ENCODE results near the gene PDE4D.
A peak's percentile ranks its signal among the peaks of the same experiment; 100 is the strongest.

Gene PDE4D

GRCh38 chr5:59893429-59894227 lies at the start of gene PDE4D:
Gene PDE4D, minus strand, starts transcription at chr5:59893726.
- H3K9ac ChIP-seq (ENCODE audit: low read depth, low read length), result no peak within 1 kb of the TSS
- no peaks in the 10 kb centered on the region for H3K36me3 ChIP-seq (ENCODE audit: insufficient read depth, low read depth, low read length)
- no peak within 1 kb of the TSS for H3K27ac ChIP-seq (ENCODE audit: low read length)
- no peaks in the 10 kb centered on the region for H3K4me1 ChIP-seq (ENCODE audit: insufficient read depth, low read length)
- no peaks in the 10 kb centered on the region for H3K9me3 ChIP-seq (ENCODE audit: insufficient read depth, low read depth, low read length)
- peaks cover 65% of the 10 kb centered on the region for H3K27me3 ChIP-seq (ENCODE audit: insufficient read depth, low read length)
- peak within 1 kb of the TSS; percentile 65 for H3K4me3 ChIP-seq (ENCODE audit: low read length)

- no peaks in the 10 kb centered on the region for H3K36me3 ChIP-seq (ENCODE audit: insufficient read depth, low read depth, low read length)
- no peak overlapping the region for H3K4me3 ChIP-seq (ENCODE audit: low read length)
- no peaks in the 10 kb centered on the region for H3K4me1 ChIP-seq (ENCODE audit: insufficient read depth, low read length)
- H3K9ac ChIP-seq (ENCODE audit: low read depth, low read length), result no peak overlapping the region
- H3K27ac ChIP-seq (ENCODE audit: low read length), result no peak overlapping the region
- H3K9me3 ChIP-seq (ENCODE audit: insufficient read depth, low read depth, low read length), result no peaks in the 10 kb centered on the region
- H3K27me3 ChIP-seq (ENCODE audit: insufficient read depth, low read length), result no peaks in the 10 kb centered on the region
Measured at GRCh38 chr5:59937633-59938032, 44.1 kb upstream of the PDE4D start.

- H3K27ac ChIP-seq (ENCODE audit: low read length), result no peak overlapping the region
- H3K9ac ChIP-seq (ENCODE audit: low read depth, low read length), result no peak overlapping the region
- H3K4me3 ChIP-seq (ENCODE audit: low read length), result no peak overlapping the region
Measured at GRCh38 chr5:59923465-59923864, 29.9 kb upstream of the PDE4D start.

GRCh38 chr5:59922220-59922619 lies 28.7 kb upstream of the PDE4D start:
- H3K4me3 ChIP-seq (ENCODE audit: low read length), result no peak overlapping the region
- no peaks in the 10 kb centered on the region for H3K9me3 ChIP-seq (ENCODE audit: insufficient read depth, low read depth, low read length)
- peak overlapping the region; percentile 7; the same call in 1 of the 2 replicates for H3K9ac ChIP-seq (ENCODE audit: low read depth, low read length)
- no peaks in the 10 kb centered on the region for H3K36me3 ChIP-seq (ENCODE audit: insufficient read depth, low read depth, low read length)
- no peaks in the 10 kb centered on the region for H3K27me3 ChIP-seq (ENCODE audit: insufficient read depth, low read length)
- no peak overlapping the region for H3K27ac ChIP-seq (ENCODE audit: low read length)
- peaks cover 7% of the 10 kb centered on the region; the same call in 1 of the 2 replicates for H3K4me1 ChIP-seq (ENCODE audit: insufficient read depth, low read length)

More at GRCh38 chr5:59923465-59923864, 29.9 kb upstream of the PDE4D start:
- Histone ChIP-seq H3K27me3 (ENCODE audit: insufficient read depth, low read length) (no peaks in the 10 kb centered on the region), H3K9me3 (ENCODE audit: insufficient read depth, low read depth, low read length) (no peaks in the 10 kb centered on the region), H3K36me3 (ENCODE audit: insufficient read depth, low read depth, low read length) (no peaks in the 10 kb centered on the region), H3K4me1 (ENCODE audit: insufficient read depth, low read length) (peaks cover 7% of the 10 kb centered on the region; the same call in 1 of the 2 replicates)

- Histone ChIP-seq H3K36me3 (ENCODE audit: insufficient read depth, low read depth, low read length) (no peaks in the 10 kb centered on the region), H3K27ac (ENCODE audit: low read length) (no peak overlapping the region), H3K9me3 (ENCODE audit: insufficient read depth, low read depth, low read length) (no peaks in the 10 kb centered on the region), H3K4me3 (ENCODE audit: low read length) (no peak overlapping the region), H3K9ac (ENCODE audit: low read depth, low read length) (peak overlapping the region; percentile 7; the same call in 1 of the 2 replicates), H3K4me1 (ENCODE audit: insufficient read depth, low read length) (peaks cover 7% of the 10 kb centered on the region; the same call in 1 of the 2 replicates), H3K27me3 (ENCODE audit: insufficient read depth, low read length) (no peaks in the 10 kb centered on the region)
Measured at GRCh38 chr5:59921816-59922215, 28.3 kb upstream of the PDE4D start.

- no peaks in the 10 kb centered on the region for H3K36me3 ChIP-seq (ENCODE audit: insufficient read depth, low read depth, low read length)
- H3K27me3 ChIP-seq (ENCODE audit: insufficient read depth, low read length), result no peaks in the 10 kb centered on the region
- no peaks in the 10 kb centered on the region for H3K9me3 ChIP-seq (ENCODE audit: insufficient read depth, low read depth, low read length)
- H3K4me1 ChIP-seq (ENCODE audit: insufficient read depth, low read length), result peaks cover 7% of the 10 kb centered on the region; the same call in 1 of the 2 replicates
- H3K4me3 ChIP-seq (ENCODE audit: low read length), result no peak overlapping the region
- H3K27ac ChIP-seq (ENCODE audit: low read length), result no peak overlapping the region
- no peak overlapping the region for H3K9ac ChIP-seq (ENCODE audit: low read depth, low read length)
Measured at GRCh38 chr5:59919484-59919883, 26.0 kb upstream of the PDE4D start.

- Histone ChIP-seq H3K9ac (ENCODE audit: low read depth, low read length) (no peak overlapping the region), H3K4me1 (ENCODE audit: insufficient read depth, low read length) (peaks cover 6% of the 10 kb centered on the region; the same call in 1 of the 2 replicates), H3K27me3 (ENCODE audit: insufficient read depth, low read length) (no peaks in the 10 kb centered on the region), H3K27ac (ENCODE audit: low read length) (no peak overlapping the region), H3K9me3 (ENCODE audit: insufficient read depth, low read depth, low read length) (no peaks in the 10 kb centered on the region), H3K36me3 (ENCODE audit: insufficient read depth, low read depth, low read length) (no peaks in the 10 kb centered on the region), H3K4me3 (ENCODE audit: low read length) (no peak overlapping the region)
Measured at GRCh38 chr5:59917121-59917520, 23.6 kb upstream of the PDE4D start.

- no peaks in the 10 kb centered on the region for H3K36me3 ChIP-seq (ENCODE audit: insufficient read depth, low read depth, low read length)
- no peak overlapping the region for H3K27ac ChIP-seq (ENCODE audit: low read length)
- H3K27me3 ChIP-seq (ENCODE audit: insufficient read depth, low read length), result no peaks in the 10 kb centered on the region
- H3K9ac ChIP-seq (ENCODE audit: low read depth, low read length), result no peak overlapping the region
- H3K4me3 ChIP-seq (ENCODE audit: low read length), result no peak overlapping the region
- H3K4me1 ChIP-seq (ENCODE audit: insufficient read depth, low read length), result no peaks in the 10 kb centered on the region
- H3K9me3 ChIP-seq (ENCODE audit: insufficient read depth, low read depth, low read length), result no peaks in the 10 kb centered on the region
Measured at GRCh38 chr5:59905188-59905587, 11.7 kb upstream of the PDE4D start.

GRCh38 chr5:59897075-59897474 lies 3.5 kb upstream of the PDE4D start:
- Histone ChIP-seq H3K27ac (ENCODE audit: low read length) (no peak overlapping the region), H3K4me3 (ENCODE audit: low read length) (no peak overlapping the region), H3K9me3 (ENCODE audit: insufficient read depth, low read depth, low read length) (no peaks in the 10 kb centered on the region), H3K36me3 (ENCODE audit: insufficient read depth, low read depth, low read length) (no peaks in the 10 kb centered on the region), H3K27me3 (ENCODE audit: insufficient read depth, low read length) (peaks cover 45% of the 10 kb centered on the region), H3K9ac (ENCODE audit: low read depth, low read length) (no peak overlapping the region), H3K4me1 (ENCODE audit: insufficient read depth, low read length) (no peaks in the 10 kb centered on the region)

- Histone ChIP-seq H3K9ac (ENCODE audit: low read depth, low read length) (no peak overlapping the region), H3K27ac (ENCODE audit: low read length) (no peak overlapping the region), H3K9me3 (ENCODE audit: insufficient read depth, low read depth, low read length) (no peaks in the 10 kb centered on the region), H3K4me1 (ENCODE audit: insufficient read depth, low read length) (no peaks in the 10 kb centered on the region), H3K4me3 (ENCODE audit: low read length) (peak overlapping the region; percentile 62), H3K36me3 (ENCODE audit: insufficient read depth, low read depth, low read length) (no peaks in the 10 kb centered on the region), H3K27me3 (ENCODE audit: insufficient read depth, low read length) (peaks cover 65% of the 10 kb centered on the region)
Measured at GRCh38 chr5:59891962-59892643, 1.4 kb downstream of the PDE4D start.

GRCh38 chr5:59887274-59887673 lies 6.3 kb downstream of the PDE4D start:
- Histone ChIP-seq H3K4me3 (ENCODE audit: low read length) (no peak overlapping the region), H3K27ac (ENCODE audit: low read length) (no peak overlapping the region), H3K27me3 (ENCODE audit: insufficient read depth, low read length) (peaks cover 22% of the 10 kb centered on the region)

GRCh38 chr5:59874675-59875074 lies 18.9 kb downstream of the PDE4D start:
- no peak overlapping the region for H3K4me3 ChIP-seq (ENCODE audit: low read length)
- H3K36me3 ChIP-seq (ENCODE audit: insufficient read depth, low read depth, low read length), result no peaks in the 10 kb centered on the region
- no peaks in the 10 kb centered on the region for H3K27me3 ChIP-seq (ENCODE audit: insufficient read depth, low read length)
- peaks cover 5% of the 10 kb centered on the region for H3K4me1 ChIP-seq (ENCODE audit: insufficient read depth, low read length)
- H3K9ac ChIP-seq (ENCODE audit: low read depth, low read length), result no peak overlapping the region
- H3K27ac ChIP-seq (ENCODE audit: low read length), result no peak overlapping the region
- H3K9me3 ChIP-seq (ENCODE audit: insufficient read depth, low read depth, low read length), result no peaks in the 10 kb centered on the region; the same call in 1 of the 2 replicates

More at GRCh38 chr5:59887274-59887673, 6.3 kb downstream of the PDE4D start:
- Histone ChIP-seq H3K9me3 (ENCODE audit: insufficient read depth, low read depth, low read length) (no peaks in the 10 kb centered on the region), H3K9ac (ENCODE audit: low read depth, low read length) (no peak overlapping the region), H3K4me1 (ENCODE audit: insufficient read depth, low read length) (no peaks in the 10 kb centered on the region), H3K36me3 (ENCODE audit: insufficient read depth, low read depth, low read length) (no peaks in the 10 kb centered on the region)
